Astrocyte of the cerebellum (primary cell): ENCODE data around the gene C1orf167.
A peak's percentile ranks its signal among the peaks of the same experiment; 100 is the strongest.

ENCODE experiments used
- DNase-seq: peaks from one replicate; pipeline ENCODE4 v3.0.0-alpha.2; 2011; ENCODE audit warnings: low read depth
- H3K4me3 ChIP-seq: 2 replicates; pipeline ENCODE4 v1.5.1; 2011; ENCODE audit warnings: mild to moderate bottlenecking, low read depth, low read length, moderate library complexity
- in situ Hi-C: cut with HindIII; loops from 2 replicates; pipeline ENCODE4 v1.10.0; 2017; ENCODE audit warnings: low sequenced_read_pairs
- TF ChIP-seq, protein P1 (sequence below): IDR thresholded peaks from 2 replicates; pipeline ENCODE4 v1.5.1; 2012; ENCODE audit warnings: low read length, low read depth, moderate library complexity, mild to moderate bottlenecking; ENCODE audit errors: missing control alignments

C1orf167 gene

DNA sequence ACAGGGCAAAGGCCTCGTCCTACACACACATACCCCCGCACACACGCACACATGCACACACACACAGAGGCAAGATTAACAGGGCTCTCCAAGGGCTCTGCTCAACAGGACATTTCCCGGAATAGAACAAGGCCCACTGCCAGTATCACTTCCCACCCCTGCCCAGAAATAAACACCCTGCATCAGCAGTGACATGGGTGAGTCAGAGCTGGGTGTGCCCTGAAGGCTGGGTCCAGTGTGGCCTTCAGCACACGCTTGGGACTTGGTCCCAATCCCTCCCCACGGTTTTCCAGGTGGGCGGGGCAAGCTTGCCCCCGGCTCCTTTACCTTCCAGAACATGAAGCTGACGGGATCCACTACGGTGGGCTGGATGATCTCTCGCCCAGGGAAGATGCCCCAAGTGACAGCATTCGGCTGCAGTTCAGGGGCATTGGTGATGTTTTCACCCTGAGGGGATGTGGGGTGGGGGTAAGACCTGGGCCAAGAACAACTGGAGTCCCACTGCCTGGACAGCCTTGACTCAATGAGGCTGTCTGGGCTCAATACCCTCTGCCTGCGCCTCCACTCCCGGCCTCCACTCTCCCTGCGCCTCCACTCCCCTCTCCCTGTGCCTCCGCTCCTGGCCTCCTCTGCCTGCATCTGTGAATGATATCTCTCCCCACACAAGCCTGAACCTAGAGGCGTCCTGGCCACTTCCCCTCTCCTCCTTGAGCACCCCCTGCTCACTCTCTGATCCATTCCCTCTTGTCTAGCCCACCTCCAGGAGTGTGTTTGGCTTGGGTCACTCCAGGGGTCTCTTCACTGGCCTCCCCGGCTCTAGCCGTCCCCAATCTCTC is 29.1 kb downstream of the C1orf167 start:
- in situ Hi-C loops: no loop called here
- TF ChIP-seq, protein P1, sequence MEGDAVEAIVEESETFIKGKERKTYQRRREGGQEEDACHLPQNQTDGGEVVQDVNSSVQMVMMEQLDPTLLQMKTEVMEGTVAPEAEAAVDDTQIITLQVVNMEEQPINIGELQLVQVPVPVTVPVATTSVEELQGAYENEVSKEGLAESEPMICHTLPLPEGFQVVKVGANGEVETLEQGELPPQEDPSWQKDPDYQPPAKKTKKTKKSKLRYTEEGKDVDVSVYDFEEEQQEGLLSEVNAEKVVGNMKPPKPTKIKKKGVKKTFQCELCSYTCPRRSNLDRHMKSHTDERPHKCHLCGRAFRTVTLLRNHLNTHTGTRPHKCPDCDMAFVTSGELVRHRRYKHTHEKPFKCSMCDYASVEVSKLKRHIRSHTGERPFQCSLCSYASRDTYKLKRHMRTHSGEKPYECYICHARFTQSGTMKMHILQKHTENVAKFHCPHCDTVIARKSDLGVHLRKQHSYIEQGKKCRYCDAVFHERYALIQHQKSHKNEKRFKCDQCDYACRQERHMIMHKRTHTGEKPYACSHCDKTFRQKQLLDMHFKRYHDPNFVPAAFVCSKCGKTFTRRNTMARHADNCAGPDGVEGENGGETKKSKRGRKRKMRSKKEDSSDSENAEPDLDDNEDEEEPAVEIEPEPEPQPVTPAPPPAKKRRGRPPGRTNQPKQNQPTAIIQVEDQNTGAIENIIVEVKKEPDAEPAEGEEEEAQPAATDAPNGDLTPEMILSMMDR: no peak
- DNase-seq: peak; percentile 62
- no peak overlapping the region for H3K4me3 ChIP-seq

DNA sequence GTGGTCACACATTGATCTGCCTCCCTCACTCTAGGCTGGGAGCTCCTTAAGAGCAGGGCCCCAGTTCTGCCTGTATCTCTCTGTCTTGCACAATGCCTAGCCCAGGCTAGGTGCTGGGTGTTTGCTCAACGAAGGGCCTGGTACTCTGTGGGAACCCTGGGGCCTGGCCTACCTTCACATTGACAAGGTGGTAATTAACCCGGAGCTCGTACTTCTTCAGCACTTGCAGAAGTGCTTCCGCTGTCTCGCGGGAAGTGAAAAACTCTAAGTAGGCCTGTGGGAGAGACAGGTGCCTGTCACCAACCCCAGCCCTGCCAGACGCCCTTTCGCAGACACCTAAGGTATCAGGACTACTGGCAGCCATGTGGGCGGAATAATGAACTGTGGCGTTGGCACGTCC is 30.1 kb downstream of the C1orf167 start:
- no peak overlapping the region for H3K4me3 ChIP-seq

DNA sequence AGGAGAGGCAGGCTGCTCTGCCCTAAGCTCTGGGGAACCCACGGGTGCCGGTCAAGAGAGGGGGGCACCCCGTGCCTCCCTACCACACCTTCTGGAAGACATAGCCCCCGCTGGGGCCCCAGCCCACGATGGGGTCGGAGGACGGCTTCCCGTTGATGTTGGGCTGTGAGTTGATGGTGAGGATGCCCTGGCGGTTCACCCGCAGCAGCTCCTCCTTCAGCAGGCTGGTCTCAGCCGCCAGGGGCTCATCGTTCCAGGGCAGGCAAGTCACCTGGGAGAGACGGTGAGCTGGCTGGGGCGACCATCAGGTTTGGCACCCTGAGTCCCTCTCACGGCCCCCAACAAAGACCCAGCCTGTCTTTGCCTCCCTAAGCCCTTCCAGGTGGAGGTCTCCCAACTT is 31.8 kb downstream of the C1orf167 start:
- TF ChIP-seq, protein P1: no peak
- in situ Hi-C loops: no loop called here
- no peak for DNase-seq
- no peak overlapping the region for H3K4me3 ChIP-seq

More for the DNA sequence above, 30.1 kb downstream of the C1orf167 start:
- no peak for DNase-seq
- TF ChIP-seq, protein P1: no peak
- in situ Hi-C loops: no loop called here

DNA sequence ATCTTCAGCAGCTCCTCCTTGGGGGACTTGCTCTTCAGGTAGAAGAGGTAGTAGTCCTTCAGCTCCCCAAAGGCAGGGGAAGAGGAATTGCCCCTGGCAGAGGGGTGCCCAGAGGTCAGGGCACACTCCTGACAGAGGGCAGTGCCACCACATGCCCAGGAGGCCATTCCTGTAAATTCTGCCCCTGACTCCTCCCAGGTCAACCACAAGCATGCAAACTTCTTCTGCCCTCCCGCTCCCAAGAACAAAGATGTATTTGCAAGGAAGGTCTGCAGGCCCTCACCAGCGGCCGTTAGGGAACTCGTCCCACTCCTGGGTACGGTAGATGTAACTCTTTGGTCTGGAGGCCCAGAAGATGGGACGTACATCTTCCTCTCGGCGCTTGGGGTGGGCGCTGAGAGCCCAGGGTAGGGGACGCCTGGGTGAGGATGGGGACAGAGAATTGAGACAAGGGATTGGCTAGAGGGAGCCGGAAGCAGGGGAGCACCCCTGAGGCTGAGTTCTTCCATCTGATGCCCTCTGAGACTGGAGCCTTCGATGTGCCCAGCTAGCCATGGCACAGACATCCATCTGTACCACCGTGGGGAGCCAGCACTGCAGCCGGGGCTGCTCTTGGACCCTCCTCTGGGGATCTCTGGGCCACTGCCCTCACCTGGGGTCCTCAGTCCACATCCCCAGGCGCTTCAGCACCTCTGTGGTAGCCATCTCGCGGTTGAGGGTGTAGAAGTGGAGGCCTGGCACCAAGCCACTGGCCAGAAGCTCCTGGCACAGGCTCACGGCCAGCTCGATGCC is 32.6 kb downstream of the C1orf167 start:
- in situ Hi-C loops: no loop called here
- no peak overlapping the region for H3K4me3 ChIP-seq
- DNase-seq: no peak
- TF ChIP-seq, protein P1: no peak

DNA sequence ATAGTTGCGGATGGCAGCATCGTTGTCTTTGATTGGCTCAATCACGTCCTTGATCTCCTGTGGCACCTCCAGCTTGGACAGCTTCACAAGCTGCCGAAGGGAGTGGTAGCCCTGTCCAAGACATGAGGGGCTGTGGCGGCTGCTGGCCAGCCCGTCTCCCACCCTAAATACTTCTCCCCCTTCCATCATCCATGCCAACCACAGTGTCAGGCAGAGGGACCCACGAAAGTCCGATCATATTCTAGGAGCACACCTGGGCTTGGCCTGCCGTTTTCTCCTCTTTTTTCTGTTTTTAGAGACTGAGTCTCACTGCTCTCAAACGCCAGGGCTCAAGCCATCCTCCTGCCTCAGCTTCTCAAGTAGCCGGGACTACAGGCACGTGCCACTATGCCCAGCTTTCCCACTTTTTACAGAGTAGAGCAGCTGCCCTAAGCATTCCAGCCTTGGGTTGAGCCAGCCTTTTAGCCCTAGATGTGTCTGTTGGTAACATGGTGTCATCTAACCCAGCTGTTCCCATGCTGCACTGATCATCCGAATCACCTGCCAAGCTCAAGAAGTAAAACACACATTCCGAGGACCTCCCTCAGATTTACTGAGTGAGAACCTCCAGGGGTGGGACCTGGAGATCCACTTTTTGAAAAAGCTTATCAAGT is 33.4 kb downstream of the C1orf167 start:
- in situ Hi-C loops: no loop called here
- DNase-seq: no peak
- TF ChIP-seq, protein P1: no peak
- no peak overlapping the region for H3K4me3 ChIP-seq
